Fibroblast of the aortic adventitia (primary cell): ENCODE results near the gene APPL2. TPM values are rescaled to one million over a fixed set of nuclear protein-coding genes. Genes with fewer than 3 reads are reported as not detected.

Source experiments
- DNase-seq: peaks from one replicate; pipeline ENCODE4 v3.0.0-alpha.2; 2010; ENCODE audit warnings: low read depth
- H3K4me3 ChIP-seq: 2 replicates; pipeline ENCODE4 v1.5.1; 2011; ENCODE audit warnings: low read depth, mild to moderate bottlenecking, control low read depth, low read length, moderate library complexity
- CTCF ChIP-seq: IDR thresholded peaks from 2 replicates; pipeline ENCODE4 v1.5.1; 2011; ENCODE audit warnings: mild to moderate bottlenecking, low read length, control low read depth, inconsistent platforms; ENCODE audit not compliant: insufficient read depth
- total RNA-seq: library from RNA; depleted of rRNA; stranded (reverse); fragments of >200 nt; gene quantifications from 2 replicates; pipeline ENCODE4 v1.2.3, GENCODE V29; 2012; ENCODE audit warnings: low replicate concordance

APPL2 gene
- total RNA-seq, 1 donor, result 48.5 TPM

GRCh38 chr12:105271364-105271763, 35.4 kb upstream of the APPL2 start:
- no peak for TF ChIP-seq CTCF

GRCh38 chr12:105270671-105271255, 34.8 kb upstream of the APPL2 start:
- DNase-seq, result no peak
- no peak for TF ChIP-seq CTCF
- no peak overlapping the region for H3K4me3 ChIP-seq

More at GRCh38 chr12:105271364-105271763, 35.4 kb upstream of the APPL2 start:
- H3K4me3 ChIP-seq, result no peak overlapping the region
- no peak for DNase-seq

DNA sequence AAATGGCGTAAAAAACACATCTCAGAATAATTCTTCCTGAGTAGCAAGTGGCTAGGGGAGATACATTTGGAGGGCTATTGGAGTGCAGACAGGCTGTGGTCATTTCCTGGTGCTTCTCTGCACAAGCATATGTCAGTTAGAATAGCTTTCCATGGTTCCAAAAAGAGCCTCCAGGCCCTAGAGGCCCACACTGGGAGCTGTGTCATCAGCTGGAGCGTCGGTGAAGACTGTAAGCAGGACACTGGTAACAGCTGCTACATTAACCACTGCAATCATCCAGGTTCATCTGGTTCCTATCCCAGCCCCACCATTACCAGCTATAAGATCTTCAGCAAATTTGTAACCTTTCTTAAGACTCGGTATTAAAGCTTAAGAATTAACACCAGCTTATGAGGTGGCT, 31.7 kb upstream of the APPL2 start:
- no peak for DNase-seq
- no peak overlapping the region for H3K4me3 ChIP-seq
- TF ChIP-seq CTCF, result no peak

GRCh38 chr12:105264771-105265170, 28.8 kb upstream of the APPL2 start:
- H3K4me3 ChIP-seq, result no peak overlapping the region
- no peak for TF ChIP-seq CTCF
- no peak for DNase-seq

GRCh38 chr12:105262461-105263184, 26.6 kb upstream of the APPL2 start:
- DNase-seq, result no peak
- H3K4me3 ChIP-seq, result no peak overlapping the region
- no peak for TF ChIP-seq CTCF

GRCh38 chr12:105261010-105261409, 25.0 kb upstream of the APPL2 start:
- no peak for TF ChIP-seq CTCF
- no peak for DNase-seq

More at GRCh38 chr12:105261010-105261409, 25.0 kb upstream of the APPL2 start:
- no peak overlapping the region for H3K4me3 ChIP-seq
